ENCODE measurements around the gene RALY. TPM values are rescaled to one million over a fixed set of nuclear protein-coding genes. Genes with fewer than 3 reads are reported as not detected.
A peak's percentile ranks its signal among the peaks of the same experiment; 100 is the strongest.

Gene RALY
- total RNA-seq, 2 donors from 2014 or later = 136 to 182 TPM

GRCh38 chr20:34001378-34001777 lies 7.7 kb downstream of the RALY start:
- TF ChIP-seq, protein P1, sequence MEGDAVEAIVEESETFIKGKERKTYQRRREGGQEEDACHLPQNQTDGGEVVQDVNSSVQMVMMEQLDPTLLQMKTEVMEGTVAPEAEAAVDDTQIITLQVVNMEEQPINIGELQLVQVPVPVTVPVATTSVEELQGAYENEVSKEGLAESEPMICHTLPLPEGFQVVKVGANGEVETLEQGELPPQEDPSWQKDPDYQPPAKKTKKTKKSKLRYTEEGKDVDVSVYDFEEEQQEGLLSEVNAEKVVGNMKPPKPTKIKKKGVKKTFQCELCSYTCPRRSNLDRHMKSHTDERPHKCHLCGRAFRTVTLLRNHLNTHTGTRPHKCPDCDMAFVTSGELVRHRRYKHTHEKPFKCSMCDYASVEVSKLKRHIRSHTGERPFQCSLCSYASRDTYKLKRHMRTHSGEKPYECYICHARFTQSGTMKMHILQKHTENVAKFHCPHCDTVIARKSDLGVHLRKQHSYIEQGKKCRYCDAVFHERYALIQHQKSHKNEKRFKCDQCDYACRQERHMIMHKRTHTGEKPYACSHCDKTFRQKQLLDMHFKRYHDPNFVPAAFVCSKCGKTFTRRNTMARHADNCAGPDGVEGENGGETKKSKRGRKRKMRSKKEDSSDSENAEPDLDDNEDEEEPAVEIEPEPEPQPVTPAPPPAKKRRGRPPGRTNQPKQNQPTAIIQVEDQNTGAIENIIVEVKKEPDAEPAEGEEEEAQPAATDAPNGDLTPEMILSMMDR (conservative IDR thresholded peaks at IDR 0.05) = no peak
- peaks cover 25% of the 10 kb centered on the region for H3K36me3 Mint-ChIP-seq (ENCODE audit: low read depth)
- H3K9ac ChIP-seq (ENCODE audit: extremely low read depth, low read length, poor library complexity, severe bottlenecking) = no peak overlapping the region
- no peaks in the 10 kb centered on the region for H3K27me3 Mint-ChIP-seq (ENCODE audit: insufficient read depth)
- H3K9me3 ChIP-seq (ENCODE audit: control insufficient read depth, low read length) = no peaks in the 10 kb centered on the region
- no peaks in the 10 kb centered on the region for H3K27me3 ChIP-seq (ENCODE audit: control insufficient read depth, insufficient read depth, low read length, poor library complexity, severe bottlenecking)
- H3K4me3 Mint-ChIP-seq = no peak overlapping the region
- WGBS, 2 experiments (ENCODE audit: insufficient coverage in 1 of 2, insufficient read length in 1 of 2) = 97 to 100% methylated on average over 1 to 2 of the region's 2 CpGs
- H3K27ac ChIP-seq (ENCODE audit: low read depth, low read length) = no peak overlapping the region
- no peaks in the 10 kb centered on the region for H3K4me1 ChIP-seq (ENCODE audit: control insufficient read depth, insufficient read depth, low read length)
- H3K36me3 ChIP-seq (ENCODE audit: control insufficient read depth, insufficient read depth, low read length) = peaks cover 9% of the 10 kb centered on the region
- H3K4me1 Mint-ChIP-seq = peaks cover 38% of the 10 kb centered on the region
- no peak for DNase-seq
- H3K27ac Mint-ChIP-seq = no peak overlapping the region
- no peaks in the 10 kb centered on the region for H3K9me3 Mint-ChIP-seq
- no peak overlapping the region for H3K4me3 ChIP-seq (ENCODE audit: low read length)

DNA sequence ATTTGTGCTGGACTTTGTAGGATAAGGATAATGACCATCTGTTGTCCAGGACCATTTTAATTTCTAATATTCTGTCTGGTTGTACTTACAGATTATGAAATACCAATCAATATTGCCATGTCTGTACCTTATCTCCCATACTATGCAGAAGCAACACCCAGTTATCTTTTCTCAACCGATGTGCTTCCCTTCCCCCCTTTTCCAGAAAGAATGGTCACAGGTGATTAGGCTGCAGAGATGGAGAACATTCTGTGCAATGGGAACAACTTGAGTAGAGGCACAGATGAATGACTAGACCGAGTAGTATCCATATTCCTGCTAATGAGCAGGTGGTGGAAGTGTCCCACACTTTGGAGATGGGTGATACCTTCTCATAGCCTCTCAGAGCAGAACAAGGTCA lies 10.5 kb downstream of the RALY start:
- Mint-ChIP-seq H3K36me3 (ENCODE audit: low read depth) (peaks cover 28% of the 10 kb centered on the region), H3K9me3 (no peaks in the 10 kb centered on the region), H3K27ac (no peak overlapping the region), H3K27me3 (ENCODE audit: insufficient read depth) (no peaks in the 10 kb centered on the region), H3K4me1 (peaks cover 38% of the 10 kb centered on the region), H3K4me3 (no peak overlapping the region)
- Histone ChIP-seq H3K36me3 (ENCODE audit: control insufficient read depth, insufficient read depth, low read length) (peaks cover 9% of the 10 kb centered on the region), H3K4me3 (ENCODE audit: low read length) (no peak overlapping the region), H3K27ac (ENCODE audit: low read depth, low read length) (no peak overlapping the region), H3K9ac (ENCODE audit: extremely low read depth, low read length, poor library complexity, severe bottlenecking) (no peak overlapping the region), H3K27me3 (ENCODE audit: control insufficient read depth, insufficient read depth, low read length, poor library complexity, severe bottlenecking) (no peaks in the 10 kb centered on the region), H3K4me1 (ENCODE audit: control insufficient read depth, insufficient read depth, low read length) (no peaks in the 10 kb centered on the region), H3K9me3 (ENCODE audit: control insufficient read depth, low read length) (no peaks in the 10 kb centered on the region)
- 86 to 100% methylated on average over 1 to 2 of the region's 2 CpGs for WGBS, 2 experiments (ENCODE audit: insufficient coverage in 1 of 2, insufficient read length in 1 of 2)
- TF ChIP-seq, protein P1 (conservative IDR thresholded peaks at IDR 0.05) = no peak
- no peak for DNase-seq

- H3K4me1 ChIP-seq (ENCODE audit: control insufficient read depth, insufficient read depth, low read length) = no peaks in the 10 kb centered on the region
- H3K27me3 ChIP-seq (ENCODE audit: control insufficient read depth, insufficient read depth, low read length, poor library complexity, severe bottlenecking) = no peaks in the 10 kb centered on the region
- no peaks in the 10 kb centered on the region for H3K9me3 ChIP-seq (ENCODE audit: control insufficient read depth, low read length)
- no peaks in the 10 kb centered on the region for H3K27me3 Mint-ChIP-seq (ENCODE audit: insufficient read depth)
- H3K4me3 Mint-ChIP-seq = no peak overlapping the region
- no peak overlapping the region for H3K9ac ChIP-seq (ENCODE audit: extremely low read depth, low read length, poor library complexity, severe bottlenecking)
- H3K36me3 Mint-ChIP-seq (ENCODE audit: low read depth) = peaks cover 28% of the 10 kb centered on the region
- H3K27ac Mint-ChIP-seq = peak overlapping the region; percentile 32
- no peak for DNase-seq
- H3K27ac ChIP-seq (ENCODE audit: low read depth, low read length) = no peak overlapping the region
- H3K9me3 Mint-ChIP-seq = no peaks in the 10 kb centered on the region
- peaks cover 9% of the 10 kb centered on the region for H3K36me3 ChIP-seq (ENCODE audit: control insufficient read depth, insufficient read depth, low read length)
- peaks cover 40% of the 10 kb centered on the region for H3K4me1 Mint-ChIP-seq
- TF ChIP-seq, protein P1 (conservative IDR thresholded peaks at IDR 0.05) = no peak
- WGBS, 2 experiments (ENCODE audit: insufficient coverage in 1 of 2, insufficient read length in 1 of 2) = 92 to 94% methylated on average over 11 of the region's 11 CpGs
- no peak overlapping the region for H3K4me3 ChIP-seq (ENCODE audit: low read length)
Observed at GRCh38 chr20:34004790-34005457, 11.2 kb downstream of the RALY start.

All from endodermal cell (in vitro differentiated cells).